Fibroblast of the conjunctiva (primary cell): Measurements from ENCODE around the gene SLC26A4.
"Not testable (repeated sequence)": the region's sequence is repeated elsewhere in the genome, so short reads cannot be mapped to it uniquely, and the experiment has no call there.

Source experiments
- DNase-seq: peaks from one replicate; pipeline ENCODE4 v3.0.0-alpha.2; 2010; ENCODE audit warnings: low read depth

Gene SLC26A4

DNA sequence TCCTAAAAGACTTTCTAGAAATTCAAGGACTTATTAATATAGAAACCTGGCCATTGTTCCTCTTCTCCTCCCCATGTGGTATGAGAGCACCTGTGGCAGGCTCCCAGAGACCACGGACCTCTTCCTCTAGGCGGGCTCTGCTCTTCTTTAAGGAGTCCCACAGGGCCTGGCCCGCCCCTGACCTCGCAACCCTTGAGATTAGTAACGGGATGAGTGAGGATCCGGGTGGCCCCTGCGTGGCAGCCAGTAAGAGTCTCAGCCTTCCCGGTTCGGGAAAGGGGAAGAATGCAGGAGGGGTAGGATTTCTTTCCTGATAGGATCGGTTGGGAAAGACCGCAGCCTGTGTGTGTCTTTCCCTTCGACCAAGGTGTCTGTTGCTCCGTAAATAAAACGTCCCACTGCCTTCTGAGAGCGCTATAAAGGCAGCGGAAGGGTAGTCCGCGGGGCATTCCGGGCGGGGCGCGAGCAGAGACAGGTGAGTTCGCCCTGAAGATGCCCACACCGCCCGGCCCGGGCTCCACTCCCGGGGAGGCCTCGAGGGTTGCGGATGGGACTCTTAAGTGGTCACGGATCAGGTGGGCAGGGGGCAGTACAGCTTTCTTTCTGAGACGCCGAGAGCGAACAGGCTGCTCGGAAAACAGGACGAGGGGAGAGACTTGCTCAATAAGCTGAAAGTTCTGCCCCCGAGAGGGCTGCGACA is at the start of gene SLC26A4:
TSS of gene SLC26A4 (plus strand) at position 448 of the 700 bp plus-strand sequence. CDS start 814 bp downstream, outside the sequence.
- DNase-seq = no peak

GRCh38 chr7:107613439-107613838 is 47.2 kb upstream of the SLC26A4 start:
- no peak for DNase-seq

DNA sequence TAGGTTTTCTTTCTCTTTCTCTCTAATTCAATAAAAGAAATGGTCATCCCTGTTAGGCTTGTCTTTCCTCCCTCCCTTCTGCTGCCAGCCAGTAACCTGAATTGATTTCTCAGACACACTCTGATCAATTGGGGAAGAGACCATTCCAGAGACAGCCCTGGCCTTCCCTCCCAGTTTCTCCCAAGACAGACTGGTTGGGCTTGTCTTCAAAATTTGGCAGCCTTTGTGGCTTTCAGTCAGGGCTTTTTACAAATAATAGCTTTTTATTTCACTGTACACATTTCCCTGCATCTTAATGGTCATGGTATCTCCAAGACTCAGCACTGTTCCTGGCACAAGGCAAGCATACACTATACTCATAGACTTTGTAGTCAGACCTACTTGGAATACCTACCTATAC is 46.7 kb upstream of the SLC26A4 start:
- DNase-seq = no peak

- DNase-seq = peak; percentile 24
Measured at GRCh38 chr7:107614425-107614824, 46.2 kb upstream of the SLC26A4 start.

DNA sequence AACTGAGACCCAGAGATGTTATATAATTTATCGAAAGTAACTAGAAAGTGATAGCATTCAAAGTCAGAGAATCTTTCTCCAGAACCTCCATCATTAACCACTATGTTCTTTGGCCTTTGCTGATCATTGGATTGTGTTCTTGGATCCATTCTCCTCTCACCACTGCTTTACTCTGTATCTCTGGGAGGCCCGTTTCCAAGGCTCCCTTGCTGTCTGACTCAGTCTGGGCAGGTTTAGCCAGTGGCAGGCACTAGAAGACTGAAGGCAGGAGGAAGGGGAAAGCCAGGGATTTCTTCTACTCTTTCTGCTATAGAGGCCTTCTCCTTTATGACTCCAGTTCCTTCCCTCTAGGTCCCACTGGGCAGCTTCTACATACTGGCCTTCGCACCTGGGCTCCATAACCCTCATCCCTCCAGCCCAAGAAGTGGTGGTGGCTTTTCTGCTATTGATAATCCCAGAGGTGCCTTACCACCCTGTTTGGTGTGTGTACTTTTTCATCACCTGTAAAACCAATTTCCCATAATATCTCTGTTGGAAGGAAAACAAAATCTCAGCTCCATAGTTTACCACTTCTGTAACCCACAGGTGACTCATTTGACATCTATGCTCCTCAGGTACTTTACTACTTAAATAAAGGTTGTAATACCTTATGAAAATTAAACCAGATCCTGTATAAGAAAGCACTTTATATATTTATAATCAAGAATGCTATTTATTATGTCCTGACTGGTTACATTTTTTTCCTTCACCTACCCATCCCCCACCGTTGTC is 44.5 kb upstream of the SLC26A4 start:
- no peak for DNase-seq

- no peak for DNase-seq
Measured at GRCh38 chr7:107622429-107622828, 38.2 kb upstream of the SLC26A4 start.

GRCh38 chr7:107622894-107623293 is 37.7 kb upstream of the SLC26A4 start:
- no peak for DNase-seq

- DNase-seq = no peak
Measured at GRCh38 chr7:107627002-107627401, 33.6 kb upstream of the SLC26A4 start.

GRCh38 chr7:107628461-107629064 is 32.1 kb upstream of the SLC26A4 start:
- DNase-seq = no peak

DNA sequence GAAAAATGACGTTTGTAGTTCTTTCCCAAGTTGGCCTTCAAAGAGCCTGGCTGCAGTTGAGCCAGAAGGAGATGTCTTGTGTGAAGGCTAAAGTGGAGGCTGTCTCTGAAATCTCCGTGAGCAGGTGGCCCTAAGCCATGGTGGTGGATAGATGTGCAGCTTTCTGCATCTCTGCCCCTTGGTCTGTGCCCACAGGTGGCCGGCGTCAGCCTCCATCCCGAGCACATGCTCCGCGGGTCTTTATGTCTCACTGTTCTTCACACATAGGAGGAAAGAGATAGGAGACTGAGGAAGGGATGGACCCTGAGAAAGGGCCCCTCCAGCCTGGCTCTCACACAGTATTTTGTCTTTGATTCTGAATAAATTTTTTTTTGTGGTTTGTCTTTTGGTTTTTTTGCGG is 30.3 kb upstream of the SLC26A4 start:
- no peak for DNase-seq

DNA sequence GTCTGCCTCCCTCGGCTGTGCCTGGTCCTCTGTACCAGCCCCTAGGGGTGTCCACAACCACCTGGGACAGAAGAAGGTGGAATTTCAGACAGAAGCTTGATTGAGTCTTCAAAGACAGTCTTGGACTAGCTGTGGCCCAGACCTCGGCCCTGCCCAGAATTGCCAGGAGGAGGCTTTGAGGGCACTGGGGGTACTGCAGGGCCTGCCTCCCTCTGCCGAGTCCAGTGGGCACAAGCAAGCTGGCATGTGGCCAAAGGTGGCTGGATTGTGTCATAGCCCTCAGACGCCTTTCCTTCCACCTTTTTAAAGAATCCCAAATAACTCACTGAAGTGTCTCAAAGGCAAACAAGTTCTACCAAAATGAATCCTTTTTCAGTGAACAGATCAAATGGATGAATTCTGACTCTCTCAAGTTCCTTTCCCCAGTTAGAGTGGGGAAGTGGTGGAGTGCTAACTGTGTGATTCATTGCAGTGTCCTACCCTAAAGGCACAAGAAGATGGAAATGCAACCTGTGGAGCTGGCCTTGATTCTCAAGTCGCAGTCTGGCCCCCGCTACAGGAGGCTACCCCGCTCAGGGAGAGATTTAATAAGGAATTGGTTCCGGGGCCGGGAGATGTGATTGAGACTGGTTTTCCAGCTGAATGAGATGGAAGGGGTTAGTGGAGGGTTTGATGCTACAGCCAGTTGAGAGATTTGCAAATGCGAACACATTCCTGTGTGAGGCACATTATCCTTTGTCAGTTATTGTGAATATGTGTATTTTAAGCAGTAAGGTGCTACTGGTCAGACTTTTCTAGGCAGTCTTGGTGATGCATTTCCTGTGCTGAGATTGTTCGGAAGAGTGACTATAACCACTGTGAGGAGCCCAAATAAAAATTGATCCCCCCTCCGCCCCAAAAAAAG is 28.8 kb upstream of the SLC26A4 start:
- no peak for DNase-seq

- DNase-seq = no peak
Measured at GRCh38 chr7:107632492-107632865, 28.1 kb upstream of the SLC26A4 start.

DNA sequence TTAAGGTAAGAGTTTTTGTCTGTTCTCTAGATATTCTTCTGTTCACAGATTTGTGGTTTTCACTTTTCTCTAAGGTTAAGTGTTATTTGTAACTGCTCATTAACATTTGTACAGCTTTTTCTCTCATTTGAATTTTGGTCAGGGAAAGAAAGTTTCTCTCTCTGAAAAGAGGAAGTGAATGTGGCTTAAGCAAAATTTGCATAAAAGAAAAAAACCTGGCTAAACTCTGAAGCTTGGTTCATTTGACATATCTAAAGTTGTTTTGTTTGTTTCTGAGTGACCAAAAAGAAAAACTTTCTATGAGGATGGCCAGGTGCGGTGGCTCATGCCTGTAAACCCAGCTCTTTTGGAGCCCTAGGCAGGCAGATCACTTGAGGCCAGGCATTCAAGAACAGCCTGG is 22.0 kb upstream of the SLC26A4 start:
- DNase-seq = no peak

GRCh38 chr7:107639070-107639469 is 21.6 kb upstream of the SLC26A4 start:
- DNase-seq = not testable (repeated sequence)

- no peak for DNase-seq
Measured at GRCh38 chr7:107641676-107642075, 19.0 kb upstream of the SLC26A4 start.

DNA sequence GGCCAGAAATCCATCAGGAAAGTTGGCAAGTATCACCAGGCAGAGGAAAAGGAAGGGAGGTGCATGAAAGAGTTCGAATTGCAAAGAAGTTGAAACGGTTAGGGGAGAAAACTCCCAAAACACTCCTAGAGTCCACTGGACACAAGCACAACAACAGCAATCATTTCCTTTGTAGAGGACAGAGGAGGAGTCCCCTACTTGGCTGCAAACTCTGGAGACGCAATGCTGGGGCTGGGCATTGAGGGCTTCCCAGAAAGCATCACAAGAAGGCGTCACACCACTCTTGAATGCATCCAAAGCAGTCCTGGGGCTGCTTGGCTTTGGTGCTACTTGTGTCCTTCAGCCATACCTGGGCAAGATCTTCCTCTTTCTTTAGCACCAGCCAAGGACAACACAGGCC is 18.1 kb upstream of the SLC26A4 start:
- no peak for DNase-seq

DNA sequence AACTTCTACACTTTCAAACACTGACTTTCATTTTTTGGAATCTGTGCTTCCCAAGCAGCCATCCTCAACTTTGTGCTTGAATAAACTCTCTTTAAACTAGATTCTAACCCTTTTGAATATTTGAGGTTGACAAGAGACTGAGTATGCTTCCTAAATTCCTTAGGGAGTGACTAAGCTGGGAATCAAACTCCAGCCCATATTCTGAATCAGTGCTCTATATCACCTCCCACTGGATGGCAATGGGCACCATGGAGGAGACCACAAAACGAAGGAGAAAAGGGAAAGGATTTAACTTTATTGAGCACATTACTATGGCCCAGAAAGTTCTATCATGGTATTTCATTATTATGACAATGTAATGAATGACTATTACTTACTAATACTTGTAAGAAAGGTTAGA is 17.2 kb upstream of the SLC26A4 start:
- no peak for DNase-seq

DNA sequence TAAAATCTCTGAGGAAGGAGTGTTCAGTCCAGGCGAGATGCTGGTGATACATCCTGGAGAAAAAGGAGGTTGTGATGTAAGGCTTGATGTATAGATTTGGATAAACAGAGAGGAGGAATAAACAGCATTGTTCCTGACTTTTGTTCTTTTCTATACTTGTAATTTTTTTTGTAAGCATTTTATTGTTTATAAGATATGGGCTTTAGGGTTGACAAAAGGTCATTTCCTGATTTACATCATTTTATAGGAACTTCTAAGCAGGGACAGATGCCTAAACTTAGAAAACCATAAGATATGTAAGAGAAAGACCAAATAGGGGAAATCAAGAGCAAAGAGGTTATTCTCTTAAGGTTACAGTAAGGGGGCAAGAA is 16.7 kb upstream of the SLC26A4 start:
- DNase-seq = no peak

DNA sequence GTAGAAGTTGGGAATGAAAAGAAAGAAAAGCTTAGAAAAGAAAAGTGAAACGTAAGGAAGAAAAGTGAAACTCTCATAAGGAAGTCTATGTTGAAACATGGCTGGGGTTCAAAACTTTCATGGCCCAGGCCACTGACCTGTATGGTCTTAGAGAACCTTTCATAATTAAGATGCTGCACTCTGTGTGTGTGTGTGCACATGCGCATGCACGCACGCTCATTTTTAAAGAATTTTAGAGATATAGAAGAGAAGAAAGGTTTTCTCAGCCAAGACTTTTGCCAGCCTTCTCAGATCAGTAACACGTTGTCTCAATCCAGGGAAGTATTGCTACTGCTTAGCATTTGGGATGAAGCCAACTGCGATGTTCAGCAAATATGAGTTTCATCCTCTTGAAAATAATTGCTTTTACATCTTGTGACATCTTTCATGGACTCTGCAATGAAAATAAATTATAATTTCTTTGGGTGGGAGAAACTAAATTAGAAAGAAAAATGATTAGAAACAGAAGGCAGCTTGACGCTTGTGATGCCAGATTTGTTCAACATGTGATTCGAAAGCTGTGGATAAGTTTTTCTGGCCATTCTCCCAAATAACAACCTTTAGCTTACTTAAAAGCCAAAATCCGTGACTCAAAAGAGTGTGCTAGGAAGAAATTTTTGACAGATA is 16.2 kb upstream of the SLC26A4 start:
- peak; percentile 17 for DNase-seq

GRCh38 chr7:107652642-107653041 is 8.0 kb upstream of the SLC26A4 start:
- no peak for DNase-seq

DNA sequence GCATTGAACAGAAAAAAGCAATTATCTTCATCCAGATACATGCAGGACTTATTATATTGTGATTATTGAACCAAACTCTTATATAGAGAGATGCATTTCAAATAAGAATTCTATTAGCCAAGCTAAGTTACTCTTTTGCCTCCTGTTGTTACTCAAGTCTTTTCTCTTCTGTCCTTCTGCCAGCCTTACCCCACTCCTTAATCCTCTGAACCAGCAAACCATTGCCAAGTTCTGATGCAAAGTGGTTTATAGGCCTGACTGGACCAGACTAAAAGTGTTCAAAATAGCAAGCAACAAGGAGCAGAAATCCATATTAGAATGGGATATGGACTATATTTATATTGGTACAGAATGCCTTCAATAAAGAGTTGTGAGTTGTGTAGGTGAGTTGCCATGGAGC is 2.2 kb upstream of the SLC26A4 start:
- peak; percentile 9 for DNase-seq

GRCh38 chr7:107659666-107660065 is 962 bp upstream of the SLC26A4 start:
- peak; percentile 49 for DNase-seq
